GM12891 (cell line): ENCODE data around the gene SNAI3.

ENCODE experiments used
- DNase-seq: peaks from one replicate; pipeline ENCODE4 v3.0.0; 2011; ENCODE audit warnings: low spot score; ENCODE audit not compliant: insufficient read length
- FAIRE-seq: peaks from 2 replicates; lab custom pipeline; 2011; peaks lifted over from hg19 to GRCh38; lab: Jason Lieb, UNC
- PAX5 ChIP-seq: IDR thresholded peaks from 2 replicates; pipeline ENCODE4 v1.6.1; 2011; ENCODE audit warnings: low read length, moderate library complexity, mild to moderate bottlenecking; ENCODE audit not compliant: insufficient read depth, severe bottlenecking
- POLR2A ChIP-seq: IDR thresholded peaks from 2 replicates; pipeline ENCODE4 v1.6.1; 2011; ENCODE audit warnings: low read depth, low read length, control low read depth
- POLR2AphosphoS5 ChIP-seq: IDR thresholded peaks from 2 replicates; pipeline ENCODE4 v1.6.1; 2011; ENCODE audit warnings: low read depth, low read length, control low read depth
- POU2F2 ChIP-seq: IDR thresholded peaks from 2 replicates; pipeline ENCODE4 v1.6.1; 2011; ENCODE audit warnings: low read depth, mild to moderate bottlenecking, control low read depth, low read length, moderate library complexity
- SPI1 ChIP-seq: IDR thresholded peaks from 2 replicates; pipeline ENCODE4 v1.6.1; 2011; ENCODE audit warnings: low read depth, low read length, control low read depth
- TAF1 ChIP-seq: IDR thresholded peaks from 2 replicates; pipeline ENCODE4 v1.6.1; 2011; ENCODE audit warnings: low read depth, low read length, control low read depth

The SNAI3 gene

DNA sequence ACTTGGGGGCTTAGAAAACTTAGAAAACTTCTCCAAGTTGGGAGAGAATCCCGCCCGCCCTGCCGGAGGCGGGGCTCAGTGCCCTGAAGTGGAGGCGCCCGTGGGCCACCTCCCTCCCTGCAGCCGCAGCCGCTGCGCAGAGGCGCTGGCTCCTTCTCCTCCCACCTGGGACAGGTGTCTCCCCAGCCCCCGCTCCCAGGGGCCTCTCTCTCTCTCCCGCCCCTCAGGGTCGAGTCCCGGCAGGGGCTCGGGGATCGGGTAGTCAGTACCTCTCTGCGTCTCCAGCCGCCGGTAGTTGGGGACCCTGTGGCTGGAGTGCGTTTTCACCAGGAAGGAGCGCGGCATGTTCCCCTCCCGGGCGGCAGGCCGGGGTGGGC is 257 bp downstream of the SNAI3 start:
- no peak for FAIRE-seq
- no peak for DNase-seq
- TF ChIP-seq POU2F2 (no peak), TAF1 (no peak), SPI1 (no peak), POLR2AphosphoS5 (no peak), PAX5 (no peak), POLR2A (no peak)

DNA sequence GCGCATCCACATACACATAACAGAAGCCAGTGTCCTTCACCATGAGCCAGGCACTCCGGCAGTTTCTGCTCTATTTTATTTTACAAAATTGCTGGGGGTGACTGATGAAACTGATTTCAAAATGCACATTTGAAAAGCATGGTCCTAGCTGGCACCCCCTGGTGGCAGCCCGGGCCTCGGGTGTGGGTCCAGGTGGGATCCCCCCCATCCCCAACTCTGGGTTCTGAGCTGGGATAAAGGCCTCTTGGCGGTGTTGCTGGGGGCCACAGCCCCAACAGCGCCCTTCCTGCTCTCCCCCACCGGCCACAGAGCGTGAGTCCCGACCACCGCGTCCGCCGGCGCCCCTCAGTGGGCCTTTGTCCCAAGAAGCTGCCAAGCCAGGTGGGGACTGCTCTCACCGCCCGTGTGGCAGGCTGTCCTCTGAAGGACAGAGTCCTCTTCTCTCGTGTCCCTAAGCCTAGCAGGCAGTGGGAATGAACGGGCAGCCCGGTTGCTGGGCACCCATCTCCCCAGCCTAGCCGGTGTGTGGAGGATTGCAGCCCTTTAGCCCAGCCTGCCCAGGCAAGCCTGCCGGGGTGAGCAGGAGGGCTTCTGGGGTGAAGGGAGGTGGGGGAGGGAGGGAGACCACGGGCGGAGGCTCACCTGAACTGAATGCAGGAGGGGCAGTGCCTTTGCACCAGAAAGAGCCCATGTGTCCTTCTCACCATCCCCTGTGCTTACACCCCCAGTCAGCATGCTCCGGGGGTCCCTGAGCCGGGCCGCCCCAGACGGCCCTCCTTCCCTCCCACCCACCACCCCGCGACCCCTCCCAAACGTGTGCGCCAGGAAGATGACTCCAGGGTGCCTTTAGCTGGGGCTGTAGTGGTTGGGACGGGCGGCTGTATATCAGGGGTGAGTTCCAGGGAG is 898 bp downstream of the SNAI3 start:
- no peak for TF ChIP-seq SPI1
- TF ChIP-seq TAF1: no peak
- TF ChIP-seq POU2F2: no peak
- no peak for TF ChIP-seq POLR2A
- no peak for TF ChIP-seq PAX5
- TF ChIP-seq POLR2AphosphoS5: no peak
- DNase-seq (no peak), FAIRE-seq (no peak)

DNA sequence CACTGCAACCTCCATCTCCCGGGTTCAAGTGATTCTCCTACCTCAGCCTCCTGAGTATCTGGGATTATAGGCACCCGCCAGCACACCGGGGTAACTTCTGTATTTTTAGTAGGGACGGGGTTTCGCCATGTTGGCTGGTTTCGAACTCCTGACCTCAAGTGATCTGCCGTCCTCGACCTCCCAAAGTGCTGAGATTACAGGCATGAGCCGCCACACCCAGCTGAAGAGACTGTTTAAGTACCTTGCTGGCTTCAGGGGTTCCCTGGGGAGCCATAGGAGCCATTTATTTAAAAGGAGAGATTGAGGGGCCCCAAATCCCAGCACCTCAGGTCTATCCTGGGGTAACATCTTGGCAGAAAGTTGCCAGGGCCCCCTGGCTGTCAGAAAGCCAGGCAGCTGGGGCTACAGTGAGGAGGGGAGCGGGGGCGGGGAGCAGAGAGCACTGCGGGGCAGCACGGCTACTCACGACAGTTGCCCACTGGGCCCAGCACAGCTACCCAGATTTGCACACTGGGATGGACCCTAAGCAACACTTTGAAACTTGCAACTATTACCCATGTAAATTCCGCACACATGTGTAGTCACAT is 1.6 kb downstream of the SNAI3 start:
- no peak for TF ChIP-seq TAF1
- TF ChIP-seq POU2F2: no peak
- TF ChIP-seq POLR2AphosphoS5: no peak
- no peak for TF ChIP-seq PAX5
- FAIRE-seq (no peak), DNase-seq (no peak)

DNA sequence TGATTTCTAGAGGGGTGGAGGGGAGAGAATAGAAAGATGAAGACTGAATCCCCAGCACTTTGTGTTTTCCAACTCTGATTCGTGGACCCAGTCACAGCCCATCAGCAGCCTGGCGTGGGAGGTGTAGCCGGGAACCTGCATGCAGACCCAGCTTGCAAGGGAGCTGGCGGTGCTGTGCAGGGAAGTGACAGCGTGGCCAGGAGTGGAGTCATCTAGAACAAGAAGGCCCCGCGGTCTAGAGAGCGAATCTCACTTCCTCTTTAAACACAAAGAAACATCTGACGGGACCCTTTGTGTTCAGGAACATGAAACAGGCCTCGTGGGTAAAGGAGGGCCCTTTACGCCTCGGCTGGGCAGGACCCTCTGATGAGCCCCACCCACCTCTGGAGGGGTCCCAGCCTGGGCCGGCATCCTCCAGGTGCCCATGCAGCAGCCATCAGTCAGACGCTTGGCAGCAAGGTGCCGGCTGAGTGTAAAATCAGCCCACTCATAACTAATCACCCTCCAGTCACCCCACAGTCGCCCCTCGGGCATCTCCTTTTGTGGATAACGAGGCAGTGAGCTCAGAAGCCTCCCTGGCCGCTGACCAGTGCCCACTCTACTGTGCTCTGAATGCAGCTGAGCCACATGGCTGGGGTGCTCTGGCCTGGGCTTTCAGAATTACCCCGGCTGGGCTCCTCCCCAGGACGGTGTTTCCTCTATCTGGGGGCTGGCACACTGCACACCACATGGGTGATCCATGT is 4.4 kb downstream of the SNAI3 start:
- FAIRE-seq: no peak
- TF ChIP-seq POLR2AphosphoS5 (peak; percentile 81), POLR2A (peak; percentile 80), TAF1 (peak; percentile 86), POU2F2 (peak; percentile 77), PAX5 (no peak), SPI1 (peak; percentile 100)
- DNase-seq: peak; percentile 92

DNA sequence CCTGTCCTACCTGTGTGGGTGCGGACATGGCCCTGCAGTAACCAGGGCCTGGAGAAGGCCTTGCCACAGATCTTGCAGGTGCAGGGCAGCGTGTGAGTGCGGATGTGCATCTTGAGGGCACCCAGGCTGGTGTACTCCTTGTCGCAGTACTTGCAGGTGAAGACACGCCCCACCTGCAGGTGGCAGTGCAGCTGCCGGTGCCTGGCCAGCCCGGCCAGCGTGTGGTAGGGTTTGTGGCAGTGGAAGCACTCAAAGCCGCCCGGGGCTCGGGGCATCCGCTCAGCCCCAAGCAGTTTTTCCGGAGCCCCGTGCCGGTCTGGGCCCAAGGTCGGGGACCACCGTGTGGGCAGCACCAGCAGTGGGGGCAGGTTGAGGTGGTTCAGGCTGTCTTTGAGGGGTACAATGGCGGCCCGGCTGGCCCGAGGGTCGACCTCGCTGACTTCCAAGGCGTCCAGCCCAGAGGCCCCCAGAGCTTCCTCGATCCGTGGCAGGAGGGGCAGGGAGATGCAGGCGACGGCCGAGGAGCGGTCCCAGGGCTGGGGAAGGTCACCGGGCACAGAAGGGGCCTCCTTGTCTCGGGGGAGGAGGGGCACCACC is 5.1 kb downstream of the SNAI3 start:
- DNase-seq (peak; percentile 81), FAIRE-seq (peak; percentile 98)
- peak; percentile 20; the same call in 1 of the 2 replicates for TF ChIP-seq POU2F2
- TF ChIP-seq POLR2A: peak; percentile 16; the same call in 1 of the 2 replicates
- TF ChIP-seq PAX5: no peak
- no peak for TF ChIP-seq TAF1
- TF ChIP-seq SPI1: no peak
- no peak for TF ChIP-seq POLR2AphosphoS5

DNA sequence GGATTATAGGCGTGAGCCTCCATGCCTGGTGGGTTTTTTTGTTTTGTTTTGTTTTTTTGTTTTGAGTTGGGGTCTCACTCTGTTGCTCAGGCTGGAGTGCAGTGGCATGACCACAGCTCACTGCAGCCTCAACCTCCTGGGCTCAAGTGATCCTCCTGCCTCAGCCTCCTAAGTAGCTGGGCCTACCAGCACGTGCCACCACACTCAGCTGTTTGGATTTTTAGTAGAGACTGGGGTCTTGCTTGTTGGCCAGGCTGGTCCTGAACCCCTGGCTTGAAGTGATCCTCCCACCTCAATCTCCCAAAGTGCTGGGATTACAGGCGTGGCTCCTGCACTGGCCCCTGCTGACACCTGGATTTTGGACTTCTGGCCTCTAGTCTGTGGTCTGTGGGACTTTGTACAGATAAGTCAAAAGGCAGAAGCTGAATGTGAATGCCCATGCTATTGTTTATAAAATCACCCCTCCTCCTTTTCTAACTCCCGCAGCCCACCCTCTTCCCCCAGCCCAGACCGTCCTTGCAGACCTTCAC is 5.7 kb downstream of the SNAI3 start:
- peak; percentile 5 for FAIRE-seq
- TF ChIP-seq TAF1 (no peak), POLR2AphosphoS5 (no peak), POLR2A (no peak), SPI1 (no peak), PAX5 (no peak), POU2F2 (no peak)
- no peak for DNase-seq

DNA sequence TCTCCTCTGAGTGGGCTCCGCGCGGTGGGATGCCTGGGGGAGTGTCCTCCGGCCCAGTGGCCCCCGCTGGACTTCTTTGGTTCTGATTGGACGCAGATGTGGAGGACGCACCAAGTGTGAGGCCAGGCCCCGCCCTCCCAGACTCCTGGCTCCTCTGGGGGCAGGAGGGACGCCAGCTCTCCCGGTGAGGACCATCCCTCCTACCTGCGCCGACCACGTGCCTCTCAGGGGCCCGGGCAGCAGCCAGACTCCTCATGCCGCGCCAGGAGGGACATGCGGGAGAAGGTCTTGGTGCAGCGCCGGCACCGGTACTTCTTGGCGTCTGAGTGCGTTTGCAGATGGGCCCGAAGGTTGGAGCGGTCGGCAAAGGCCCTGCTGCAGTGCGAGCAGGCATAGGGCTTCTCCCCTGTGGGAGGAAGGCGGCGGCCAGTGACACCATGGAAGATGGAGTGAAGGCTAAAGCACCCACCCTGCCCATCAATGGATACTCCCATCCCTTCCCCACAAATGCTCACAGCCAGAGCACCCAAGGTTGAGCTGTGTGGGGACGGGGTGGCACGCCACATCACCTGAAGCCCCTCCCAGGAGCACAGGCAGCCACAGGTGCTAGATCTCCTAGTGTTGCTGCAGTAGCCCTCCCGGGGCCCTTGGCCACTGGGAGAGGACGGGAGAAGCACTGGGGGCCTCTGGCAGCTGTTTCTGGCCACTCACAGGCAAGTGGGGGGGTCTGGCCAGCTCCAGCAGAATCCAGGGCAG is 7.9 kb downstream of the SNAI3 start:
- FAIRE-seq: no peak
- TF ChIP-seq TAF1 (no peak), PAX5 (no peak), SPI1 (no peak), POLR2A (no peak), POU2F2 (no peak), POLR2AphosphoS5 (no peak)
- no peak for DNase-seq

DNA sequence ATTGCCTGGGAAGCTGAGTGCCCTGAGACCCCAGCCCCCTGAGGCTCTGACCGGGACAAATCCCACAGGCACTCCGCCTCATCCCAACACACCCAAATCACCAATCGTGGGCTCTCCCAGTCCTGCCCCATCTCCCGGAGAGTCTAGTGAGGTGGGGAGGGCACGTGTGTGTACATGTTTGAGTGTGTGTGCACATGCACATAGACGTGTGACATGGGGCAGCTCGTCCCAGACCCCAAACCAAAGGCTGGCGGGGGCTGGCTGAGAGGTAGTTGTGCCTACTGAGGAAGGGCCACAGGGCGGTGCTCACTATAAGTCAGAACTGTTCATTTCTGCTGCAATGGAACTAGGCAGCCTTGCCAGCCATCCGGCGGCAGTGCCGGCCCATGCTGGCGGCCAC is 8.6 kb downstream of the SNAI3 start:
- DNase-seq: no peak
- TF ChIP-seq SPI1 (no peak), PAX5 (no peak), POLR2A (no peak), TAF1 (no peak), POU2F2 (no peak), POLR2AphosphoS5 (no peak)
- FAIRE-seq: no peak
